Stimulated activated memory B cell treated with anti-CD40 and anti-IgM and Interleukin-4, amounts not matched to agents 10 μg/mL and 1 μg/mL and 100 μg/mL, for 72 hours (primary cell): ENCODE data around the gene TLE4.
A peak's percentile ranks its signal among the peaks of the same experiment; 100 is the strongest.
"Not testable (repeated sequence)": the region's sequence is repeated elsewhere in the genome, so short reads cannot be mapped to it uniquely, and the experiment has no call there.

ENCODE experiments used
- ATAC-seq: fragments of 150-1000 bp; cut with Tn5 transposase; 2 replicates; pipeline ENCODE4 v1.10.0; 2021
- H3K27ac Mint-ChIP-seq: one replicate; pipeline ENCODE4 v1.8.0; 2022; ENCODE audit warnings: mild to moderate bottlenecking, mixed read lengths
- H3K27me3 Mint-ChIP-seq: one replicate; pipeline ENCODE4 v1.8.0; 2022; ENCODE audit warnings: mixed read lengths
- H3K36me3 Mint-ChIP-seq: one replicate; pipeline ENCODE4 v1.8.0; 2022; ENCODE audit warnings: mixed read lengths
- H3K4me1 Mint-ChIP-seq: one replicate; pipeline ENCODE4 v1.8.0; 2022; ENCODE audit warnings: mixed read lengths
- H3K4me3 Mint-ChIP-seq: one replicate; pipeline ENCODE4 v1.8.0; 2022; ENCODE audit warnings: mild to moderate bottlenecking, moderate library complexity, mixed read lengths
- H3K9me3 Mint-ChIP-seq: one replicate; pipeline ENCODE4 v1.8.0; 2022; ENCODE audit warnings: mixed read lengths

The TLE4 gene

DNA sequence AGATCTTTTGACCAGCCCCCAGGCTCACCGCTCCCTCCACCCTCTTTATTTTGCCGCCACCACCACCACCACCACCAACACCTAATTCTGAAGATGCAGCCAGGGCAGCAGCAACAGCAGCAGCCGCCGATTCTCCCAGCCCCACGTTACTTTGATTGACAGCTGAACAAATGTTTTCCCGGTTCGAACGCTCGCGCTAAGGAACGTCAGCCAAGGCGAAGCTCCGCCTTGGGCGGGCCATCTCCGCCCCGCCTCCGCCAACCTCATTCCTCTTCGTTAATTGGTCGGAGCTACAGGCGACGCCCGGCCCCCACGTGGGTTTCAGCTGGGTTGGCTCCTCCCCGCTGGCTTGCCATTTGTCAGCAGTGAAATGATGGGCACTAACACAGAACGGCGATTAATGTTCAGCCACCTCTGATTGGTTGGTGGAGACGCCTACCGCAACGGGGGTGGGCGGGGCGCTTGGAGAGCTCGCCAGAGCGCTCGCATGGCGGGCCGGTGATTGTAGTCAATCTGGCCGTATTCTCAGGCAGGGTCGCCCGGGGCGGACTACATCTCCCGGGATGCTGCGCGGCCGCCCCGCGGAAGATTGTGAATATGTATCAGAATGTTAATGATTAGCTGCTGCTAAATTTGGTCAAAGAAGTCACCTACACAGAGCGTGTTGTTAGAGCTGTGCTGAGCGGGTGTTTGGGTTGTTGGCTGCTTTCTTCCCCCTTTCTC lies at the start of gene TLE4:
Gene TLE4, plus strand, starts transcription at position 657 of the 723 bp plus-strand sequence. CDS start 826 bp downstream, outside the sequence.
- H3K9me3 Mint-ChIP-seq = no peaks in the 10 kb centered on the region
- peaks cover 8% of the 10 kb centered on the region for H3K36me3 Mint-ChIP-seq
- peak; percentile 95 for ATAC-seq
- peaks cover 11% of the 10 kb centered on the region for H3K27me3 Mint-ChIP-seq
- peak within 1 kb of the TSS; percentile 89 for H3K4me3 Mint-ChIP-seq
- peaks cover 36% of the 10 kb centered on the region for H3K4me1 Mint-ChIP-seq
- no peak within 1 kb of the TSS for H3K27ac Mint-ChIP-seq

DNA sequence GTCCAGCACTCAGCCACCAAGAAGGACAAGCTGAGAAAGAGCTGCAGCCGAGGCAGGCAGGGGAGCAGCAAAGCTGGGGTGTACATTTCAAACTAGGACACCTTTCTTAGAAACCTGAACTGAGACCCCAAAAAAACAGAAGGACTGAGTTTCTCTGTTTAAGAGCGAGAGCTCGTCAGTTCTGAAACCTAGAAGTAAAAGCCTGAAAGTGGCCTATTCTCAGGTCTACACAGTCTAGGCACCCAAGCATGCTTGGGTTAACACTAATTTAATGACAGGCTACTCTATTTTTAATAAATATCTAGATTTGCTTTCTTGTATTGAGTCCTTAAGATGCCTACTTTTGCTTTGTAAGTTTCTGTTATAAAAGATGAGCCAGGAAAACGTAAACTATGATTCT lies 49.0 kb upstream of the TLE4 start:
- Mint-ChIP-seq H3K27ac (no peak overlapping the region), H3K36me3 (no peaks in the 10 kb centered on the region), H3K27me3 (no peaks in the 10 kb centered on the region), H3K4me3 (no peak overlapping the region), H3K4me1 (peaks cover 6% of the 10 kb centered on the region), H3K9me3 (no peaks in the 10 kb centered on the region)
- no peak for ATAC-seq

DNA sequence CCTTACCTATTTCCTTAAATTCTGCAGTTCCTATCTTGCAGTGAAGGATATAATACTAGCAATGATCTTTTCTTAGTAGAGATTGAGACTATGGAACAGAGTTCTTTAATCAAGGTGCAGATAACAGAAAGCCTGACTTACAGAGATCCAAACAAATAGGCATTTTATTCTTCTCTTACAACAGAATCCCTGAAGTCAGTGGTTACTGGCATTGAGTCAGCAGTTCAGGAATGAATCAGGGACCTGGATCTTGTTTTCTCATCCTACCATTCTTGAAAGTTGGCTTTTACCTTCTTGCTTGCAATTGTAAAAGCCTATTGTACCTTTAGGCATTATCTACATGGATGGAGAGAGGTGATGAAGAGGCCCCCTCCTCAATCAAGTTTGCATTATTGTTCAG lies 47.5 kb upstream of the TLE4 start:
- Mint-ChIP-seq H3K4me3 (no peak overlapping the region), H3K27ac (no peak overlapping the region), H3K9me3 (no peaks in the 10 kb centered on the region), H3K27me3 (no peaks in the 10 kb centered on the region), H3K36me3 (no peaks in the 10 kb centered on the region), H3K4me1 (peaks cover 6% of the 10 kb centered on the region)
- no peak for ATAC-seq

DNA sequence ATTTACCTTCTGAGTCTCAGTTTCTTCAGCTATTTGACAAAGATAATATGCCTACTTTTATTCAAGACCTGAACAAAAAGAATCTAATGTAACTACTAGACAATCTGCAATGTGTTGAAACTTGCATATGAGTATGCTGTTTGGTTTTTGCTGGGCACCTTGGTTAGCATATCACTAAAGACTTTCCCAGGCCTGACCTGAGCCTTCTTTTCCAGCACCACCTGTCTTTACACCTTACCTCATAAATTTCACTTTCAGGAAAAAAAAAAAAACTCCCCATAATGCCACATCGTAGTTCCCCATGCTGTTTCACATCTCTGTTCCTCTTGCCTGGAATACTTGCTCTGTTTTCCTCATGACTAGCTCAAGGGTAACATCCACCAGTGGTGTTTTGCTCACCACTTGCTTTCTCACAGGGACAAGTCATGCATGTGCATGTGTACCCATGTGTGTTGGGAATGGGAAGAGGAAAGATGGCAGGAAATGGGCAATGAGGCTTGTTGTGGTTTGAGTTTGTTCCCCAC lies 45.6 kb upstream of the TLE4 start:
- no peak overlapping the region for H3K4me3 Mint-ChIP-seq
- H3K4me1 Mint-ChIP-seq = peaks cover 6% of the 10 kb centered on the region
- H3K27me3 Mint-ChIP-seq = no peaks in the 10 kb centered on the region

DNA sequence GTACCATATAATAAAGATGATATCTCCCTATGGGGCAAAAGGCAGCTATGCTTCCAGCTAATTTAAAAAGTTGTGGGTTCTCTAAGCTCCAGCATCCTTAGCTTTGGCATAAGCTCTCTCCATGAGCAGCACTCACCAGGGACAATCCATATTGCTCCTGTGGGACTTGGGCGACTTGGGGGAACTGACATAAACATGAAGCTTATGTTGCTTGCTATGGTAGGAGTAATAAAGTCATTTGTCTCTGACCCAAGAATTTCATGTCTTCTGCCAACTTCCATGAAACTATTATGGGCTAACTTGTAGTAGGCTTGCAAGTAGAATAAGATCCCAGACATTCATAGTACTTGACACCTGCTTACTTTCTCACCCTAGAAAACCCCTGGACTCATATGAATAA lies 36.2 kb upstream of the TLE4 start:
- no peaks in the 10 kb centered on the region for H3K27me3 Mint-ChIP-seq
- no peak overlapping the region for H3K4me3 Mint-ChIP-seq
- no peak for ATAC-seq
- no peaks in the 10 kb centered on the region for H3K36me3 Mint-ChIP-seq
- peaks cover 4% of the 10 kb centered on the region for H3K9me3 Mint-ChIP-seq
- no peaks in the 10 kb centered on the region for H3K4me1 Mint-ChIP-seq
- H3K27ac Mint-ChIP-seq = no peak overlapping the region

More for the DNA sequence above, 45.6 kb upstream of the TLE4 start:
- Mint-ChIP-seq H3K36me3 (no peaks in the 10 kb centered on the region), H3K9me3 (no peaks in the 10 kb centered on the region), H3K27ac (no peak overlapping the region)
- ATAC-seq = peak; percentile 6

DNA sequence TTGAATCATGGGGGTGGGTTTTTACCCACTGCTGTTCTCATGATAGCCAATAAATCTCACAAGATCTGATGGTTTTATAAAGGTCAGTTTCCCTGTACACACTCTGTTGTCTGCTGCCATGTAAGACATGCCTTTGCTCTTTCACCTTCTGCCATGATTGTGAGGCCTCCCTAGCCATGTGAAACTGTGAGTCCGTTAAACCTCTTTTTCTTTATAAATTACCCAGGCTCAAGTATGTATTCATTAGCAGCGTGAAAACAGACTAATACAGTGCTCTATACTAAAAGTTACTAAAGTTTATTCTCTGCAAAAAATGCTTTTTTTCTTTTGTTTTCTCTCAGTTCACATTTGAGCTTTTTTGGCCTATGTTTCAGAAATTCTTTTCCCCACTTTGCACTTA lies 33.9 kb upstream of the TLE4 start:
- Mint-ChIP-seq H3K4me3 (no peak overlapping the region), H3K27ac (no peak overlapping the region), H3K27me3 (peaks cover 5% of the 10 kb centered on the region), H3K9me3 (peaks cover 4% of the 10 kb centered on the region), H3K4me1 (no peaks in the 10 kb centered on the region), H3K36me3 (no peaks in the 10 kb centered on the region)
- no peak for ATAC-seq

DNA sequence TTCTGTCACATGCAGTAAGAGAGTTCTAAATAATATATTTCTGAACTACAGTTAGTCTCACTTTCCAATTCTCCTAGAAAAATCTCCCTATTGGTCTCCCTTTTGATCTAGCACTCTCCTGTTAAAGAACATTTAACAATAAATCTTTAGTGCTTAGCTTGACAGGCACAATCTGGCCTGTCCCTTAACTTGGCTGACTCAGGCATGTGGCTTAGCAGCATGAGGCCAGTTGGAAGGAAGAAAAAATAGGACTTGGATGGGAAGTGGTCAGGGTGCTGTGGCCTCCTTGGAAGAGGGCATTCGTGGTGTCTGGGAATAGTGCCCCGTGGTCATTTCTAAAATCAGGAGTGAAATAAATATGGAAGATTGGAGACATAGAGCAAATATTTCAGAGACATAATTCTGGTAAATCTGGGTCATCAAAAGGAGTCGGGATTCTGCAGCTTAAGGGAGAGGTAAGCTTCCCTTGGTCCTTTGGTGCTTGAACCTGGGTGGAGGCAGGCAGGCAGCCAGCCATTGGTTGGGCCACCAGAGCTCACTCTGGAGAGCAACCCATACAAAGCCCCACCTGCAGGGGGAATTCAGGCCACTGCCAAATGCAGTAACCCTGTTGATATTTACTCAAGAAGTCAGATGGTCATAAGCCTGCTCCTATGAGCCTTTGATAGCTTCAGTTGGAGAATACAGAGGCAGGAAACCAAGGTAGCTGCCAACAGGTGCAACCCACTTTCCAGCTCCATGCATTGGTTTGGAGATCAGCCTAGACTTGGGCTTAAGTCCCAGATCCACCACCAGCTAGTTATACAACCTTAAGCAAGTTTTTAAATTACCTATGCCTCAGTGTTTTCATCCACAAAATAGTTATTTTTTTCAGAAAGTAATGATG lies 28.8 kb upstream of the TLE4 start:
- peaks cover 21% of the 10 kb centered on the region for H3K27me3 Mint-ChIP-seq
- peaks cover 7% of the 10 kb centered on the region for H3K4me1 Mint-ChIP-seq
- H3K9me3 Mint-ChIP-seq = peaks cover 16% of the 10 kb centered on the region
- peaks cover 10% of the 10 kb centered on the region for H3K36me3 Mint-ChIP-seq
- H3K27ac Mint-ChIP-seq = no peak overlapping the region
- no peak overlapping the region for H3K4me3 Mint-ChIP-seq
- ATAC-seq = no peak

DNA sequence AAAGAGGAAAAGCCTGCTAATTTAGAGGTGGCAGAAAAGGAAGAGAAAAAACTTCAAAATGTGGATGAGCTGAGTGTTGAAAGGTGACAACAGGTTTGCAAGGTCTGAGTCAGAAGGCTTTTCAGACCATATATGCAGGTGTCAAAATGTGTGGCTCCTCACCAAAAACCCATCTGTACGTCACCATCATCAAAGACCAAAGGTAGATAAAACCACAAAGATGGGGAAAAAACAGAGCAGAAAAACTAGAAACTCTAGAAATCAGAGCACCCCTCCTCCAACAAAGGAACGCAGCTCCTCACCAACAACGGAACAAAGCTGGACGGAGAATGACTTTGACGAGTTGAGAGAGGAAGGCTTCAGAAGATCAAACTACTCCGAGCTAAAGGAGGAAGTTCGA lies 27.4 kb upstream of the TLE4 start:
- H3K4me1 Mint-ChIP-seq, ATAC-seq, H3K4me3 Mint-ChIP-seq, H3K27ac Mint-ChIP-seq: not testable (repeated sequence)
- peaks cover 16% of the 10 kb centered on the region for H3K9me3 Mint-ChIP-seq
- peaks cover 21% of the 10 kb centered on the region for H3K27me3 Mint-ChIP-seq
- peaks cover 10% of the 10 kb centered on the region for H3K36me3 Mint-ChIP-seq

DNA sequence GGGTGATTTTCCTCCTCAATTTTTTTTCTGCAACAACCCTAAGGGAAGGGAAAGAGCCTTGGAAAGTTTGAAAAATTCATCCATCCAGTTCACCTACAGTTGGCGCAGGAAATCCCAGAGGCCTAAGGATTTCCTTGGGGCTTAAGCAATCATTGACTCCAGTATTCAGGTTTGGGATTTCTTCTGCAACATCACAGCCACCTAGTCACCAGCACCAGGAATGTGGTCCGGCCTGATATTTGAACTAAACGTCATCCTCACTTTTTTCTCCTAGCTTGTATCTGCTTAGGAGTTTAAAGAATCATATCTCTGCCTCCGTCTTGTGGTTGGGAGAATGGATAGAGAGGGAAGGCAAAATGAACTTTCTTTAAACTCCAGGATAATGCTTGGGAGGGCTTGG lies 20.2 kb upstream of the TLE4 start:
- H3K4me3 Mint-ChIP-seq = no peak overlapping the region
- H3K36me3 Mint-ChIP-seq = no peaks in the 10 kb centered on the region
- no peak overlapping the region for H3K27ac Mint-ChIP-seq
- H3K27me3 Mint-ChIP-seq = no peaks in the 10 kb centered on the region
- ATAC-seq = no peak
- peaks cover 2% of the 10 kb centered on the region for H3K9me3 Mint-ChIP-seq
- no peaks in the 10 kb centered on the region for H3K4me1 Mint-ChIP-seq

DNA sequence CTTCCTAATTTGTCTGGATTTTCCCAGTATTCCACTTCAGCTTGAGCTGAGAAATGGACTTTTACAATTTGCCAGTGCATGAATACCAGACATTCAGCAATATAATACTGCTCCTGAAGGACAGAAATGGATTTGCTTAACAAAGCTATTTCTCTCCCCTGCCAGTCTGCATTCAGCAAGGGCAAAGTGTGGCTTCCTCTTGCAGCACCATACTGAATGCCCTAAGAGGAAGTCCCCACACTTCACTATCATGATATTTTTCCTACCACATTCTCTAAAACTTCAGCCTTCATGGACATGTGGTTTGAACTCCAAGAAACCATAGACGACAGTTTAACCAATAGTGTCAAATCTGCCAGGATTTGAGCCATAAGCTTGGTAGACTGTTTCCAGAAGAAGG lies 19.8 kb upstream of the TLE4 start:
- Mint-ChIP-seq H3K9me3 (no peaks in the 10 kb centered on the region), H3K27me3 (no peaks in the 10 kb centered on the region), H3K27ac (no peak overlapping the region), H3K4me3 (no peak overlapping the region), H3K36me3 (no peaks in the 10 kb centered on the region), H3K4me1 (no peaks in the 10 kb centered on the region)
- no peak for ATAC-seq

DNA sequence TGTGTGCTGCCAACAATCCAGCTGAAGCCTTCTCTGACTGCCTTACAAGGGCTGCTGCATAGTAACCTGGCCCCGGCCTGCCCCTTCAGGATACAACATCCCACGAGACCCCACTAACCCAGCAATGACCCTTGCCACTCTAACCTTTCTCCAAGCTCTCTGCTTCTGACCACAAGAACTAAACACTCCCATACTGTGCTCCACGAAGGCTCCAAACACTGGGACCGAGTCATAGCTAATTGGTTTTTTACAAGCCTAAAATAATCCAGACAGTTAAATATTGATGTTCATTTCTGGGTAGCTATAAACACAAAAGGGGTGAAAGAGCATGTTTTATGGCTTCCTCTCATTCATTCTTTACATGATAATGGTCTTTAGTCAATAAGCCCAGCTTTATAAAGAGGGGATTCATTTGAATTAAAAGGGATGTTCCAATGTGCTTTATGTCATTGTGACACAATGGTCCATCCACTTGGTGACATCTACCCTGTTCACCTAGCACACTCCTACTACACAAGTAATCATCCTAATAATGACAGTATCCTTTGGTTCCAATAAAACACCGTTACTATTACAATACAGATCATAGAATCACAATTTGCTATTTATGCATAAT lies 16.2 kb upstream of the TLE4 start:
- no peak for ATAC-seq
- Mint-ChIP-seq H3K27ac (no peak overlapping the region), H3K27me3 (no peaks in the 10 kb centered on the region), H3K36me3 (no peaks in the 10 kb centered on the region), H3K4me1 (no peaks in the 10 kb centered on the region), H3K4me3 (no peak overlapping the region), H3K9me3 (no peaks in the 10 kb centered on the region)

DNA sequence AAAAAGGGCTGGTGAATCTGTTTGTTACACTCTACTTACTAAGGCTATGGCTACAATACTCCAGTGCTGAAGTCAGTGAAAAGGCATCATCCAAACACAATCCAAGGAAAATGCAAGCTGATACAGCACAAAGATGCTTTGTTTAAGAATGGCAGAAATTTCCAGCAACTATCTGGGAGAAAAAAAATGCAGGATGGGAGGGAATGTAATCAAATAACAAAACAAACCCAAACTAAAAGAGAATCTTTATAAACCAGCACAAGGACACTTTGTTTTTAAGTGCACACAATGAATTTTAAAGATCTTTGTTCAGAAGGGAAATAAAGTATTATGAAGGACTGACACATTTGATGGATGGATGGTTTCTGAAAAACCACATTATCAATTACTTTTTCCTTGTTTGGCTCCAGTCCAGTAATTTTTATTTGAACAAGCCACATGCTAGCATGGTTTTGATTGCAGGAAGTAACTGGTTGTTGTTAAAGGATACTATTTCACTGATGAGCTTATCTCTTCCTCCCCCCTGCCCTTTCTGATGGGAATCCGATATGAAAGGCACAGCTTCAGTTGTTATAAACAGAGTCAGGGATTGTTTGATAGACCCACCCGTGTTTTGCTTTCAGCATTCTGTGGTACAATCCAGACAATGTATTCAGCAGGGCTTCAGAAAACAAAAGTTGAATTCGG lies 12.1 kb upstream of the TLE4 start:
- Mint-ChIP-seq H3K27ac (no peak overlapping the region), H3K27me3 (peaks cover 12% of the 10 kb centered on the region), H3K4me3 (no peak overlapping the region), H3K36me3 (no peaks in the 10 kb centered on the region), H3K4me1 (no peaks in the 10 kb centered on the region), H3K9me3 (no peaks in the 10 kb centered on the region)
- ATAC-seq = no peak

DNA sequence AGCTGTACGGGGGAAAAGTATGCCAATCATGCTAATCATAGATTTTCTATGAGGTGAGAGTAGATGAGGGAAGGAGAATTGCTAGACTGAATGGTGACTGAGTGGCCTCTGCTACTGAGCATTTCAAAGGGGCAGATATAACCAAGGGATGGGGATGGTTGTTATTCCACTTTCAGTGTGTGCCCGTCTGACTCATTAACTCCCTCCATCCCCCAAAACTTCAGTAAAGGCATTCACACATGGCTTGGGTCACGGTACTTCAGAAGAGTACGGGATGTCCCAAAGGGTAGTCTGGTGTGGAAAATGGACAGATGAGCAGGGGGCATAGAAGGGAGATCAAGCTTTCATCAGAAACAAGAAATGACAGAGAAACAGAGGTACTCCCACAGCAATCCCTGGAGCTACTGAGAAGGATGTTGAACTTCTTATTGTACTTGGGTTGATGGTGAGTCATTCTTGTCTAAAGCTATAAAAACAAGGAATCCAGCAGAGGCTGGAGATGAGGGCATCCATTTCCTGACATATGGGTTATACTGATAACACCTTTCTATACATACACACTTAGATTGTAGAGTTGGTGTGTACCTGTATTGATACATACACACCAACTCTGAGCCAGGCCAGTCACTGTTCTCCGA lies 8.9 kb upstream of the TLE4 start:
- Mint-ChIP-seq H3K27ac (no peak overlapping the region), H3K27me3 (peaks cover 29% of the 10 kb centered on the region), H3K36me3 (no peaks in the 10 kb centered on the region), H3K4me1 (no peaks in the 10 kb centered on the region), H3K4me3 (no peak overlapping the region), H3K9me3 (no peaks in the 10 kb centered on the region)
- no peak for ATAC-seq

DNA sequence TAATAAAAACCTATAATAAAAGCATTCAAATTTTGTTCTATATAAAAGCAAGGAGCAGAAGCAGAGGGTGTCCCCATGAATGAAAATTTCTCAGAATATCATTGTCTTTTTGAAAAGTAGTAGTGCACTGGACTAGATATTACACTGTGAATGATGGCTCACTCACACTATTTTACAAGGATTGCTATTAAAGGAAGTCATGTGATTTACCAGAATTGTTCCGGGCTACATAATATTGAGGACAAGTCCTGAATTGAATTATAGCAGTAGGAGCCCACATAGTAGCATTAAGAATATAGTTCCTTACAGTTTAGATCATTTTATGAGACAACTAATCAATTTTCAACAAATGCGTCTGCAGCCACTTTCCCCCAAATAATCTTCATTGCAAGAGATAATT lies 7.7 kb upstream of the TLE4 start:
- Mint-ChIP-seq H3K4me1 (no peaks in the 10 kb centered on the region), H3K9me3 (no peaks in the 10 kb centered on the region), H3K27me3 (peaks cover 29% of the 10 kb centered on the region), H3K4me3 (no peak overlapping the region), H3K36me3 (no peaks in the 10 kb centered on the region), H3K27ac (no peak overlapping the region)
- no peak for ATAC-seq
